ENCODE data around the gene CNGA2.

DNA sequence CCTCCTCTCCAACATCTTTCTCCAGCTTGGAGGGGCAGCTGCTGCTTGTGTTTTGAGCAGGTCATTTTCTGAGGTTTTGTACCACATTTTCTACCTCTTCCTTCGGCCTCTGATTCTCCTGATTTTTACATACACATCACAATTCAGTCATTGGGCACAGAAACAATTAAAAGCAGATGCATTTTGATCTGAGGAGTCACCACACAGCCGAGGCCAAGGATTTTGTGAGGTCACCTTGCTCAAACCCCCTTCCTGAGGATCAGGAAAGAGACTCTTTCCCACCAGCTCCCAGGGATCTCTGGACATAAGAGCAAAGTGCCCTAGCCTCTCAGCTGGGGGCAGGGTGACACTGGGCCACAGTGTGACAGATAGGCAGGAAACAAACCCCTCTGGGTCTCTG, 24.1 kb upstream of the CNGA2 start:
- TF ChIP-seq EP300 (IDR thresholded peaks at IDR 0.05; ENCODE audit: borderline replicate concordance) (no peak), EGR1 (IDR thresholded peaks at IDR 0.05) (no peak)
- TF ChIP-seq, protein P1, sequence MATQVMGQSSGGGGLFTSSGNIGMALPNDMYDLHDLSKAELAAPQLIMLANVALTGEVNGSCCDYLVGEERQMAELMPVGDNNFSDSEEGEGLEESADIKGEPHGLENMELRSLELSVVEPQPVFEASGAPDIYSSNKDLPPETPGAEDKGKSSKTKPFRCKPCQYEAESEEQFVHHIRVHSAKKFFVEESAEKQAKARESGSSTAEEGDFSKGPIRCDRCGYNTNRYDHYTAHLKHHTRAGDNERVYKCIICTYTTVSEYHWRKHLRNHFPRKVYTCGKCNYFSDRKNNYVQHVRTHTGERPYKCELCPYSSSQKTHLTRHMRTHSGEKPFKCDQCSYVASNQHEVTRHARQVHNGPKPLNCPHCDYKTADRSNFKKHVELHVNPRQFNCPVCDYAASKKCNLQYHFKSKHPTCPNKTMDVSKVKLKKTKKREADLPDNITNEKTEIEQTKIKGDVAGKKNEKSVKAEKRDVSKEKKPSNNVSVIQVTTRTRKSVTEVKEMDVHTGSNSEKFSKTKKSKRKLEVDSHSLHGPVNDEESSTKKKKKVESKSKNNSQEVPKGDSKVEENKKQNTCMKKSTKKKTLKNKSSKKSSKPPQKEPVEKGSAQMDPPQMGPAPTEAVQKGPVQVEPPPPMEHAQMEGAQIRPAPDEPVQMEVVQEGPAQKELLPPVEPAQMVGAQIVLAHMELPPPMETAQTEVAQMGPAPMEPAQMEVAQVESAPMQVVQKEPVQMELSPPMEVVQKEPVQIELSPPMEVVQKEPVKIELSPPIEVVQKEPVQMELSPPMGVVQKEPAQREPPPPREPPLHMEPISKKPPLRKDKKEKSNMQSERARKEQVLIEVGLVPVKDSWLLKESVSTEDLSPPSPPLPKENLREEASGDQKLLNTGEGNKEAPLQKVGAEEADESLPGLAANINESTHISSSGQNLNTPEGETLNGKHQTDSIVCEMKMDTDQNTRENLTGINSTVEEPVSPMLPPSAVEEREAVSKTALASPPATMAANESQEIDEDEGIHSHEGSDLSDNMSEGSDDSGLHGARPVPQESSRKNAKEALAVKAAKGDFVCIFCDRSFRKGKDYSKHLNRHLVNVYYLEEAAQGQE (IDR thresholded peaks at IDR 0.05; ENCODE audit: low read depth), result no peak
